Immature natural killer cell (primary cell): Measurements from ENCODE around the gene ZDHHC7. TPM values are rescaled to one million over a fixed set of nuclear protein-coding genes. Genes with fewer than 3 reads are reported as not detected.

Experiments
- DNase-seq, 3 donors: peaks; one replicate each; pipeline ENCODE4 v3.0.0; 2022; ENCODE audit warnings: mixed read lengths in 1 of 3
- H3K27ac Mint-ChIP-seq, 6 donors: one replicate each; pipeline ENCODE4 v1.8.0; 2020; ENCODE audit warnings: mixed read lengths in 6 of 6, mild to moderate bottlenecking in 5 of 6, inconsistent platforms in 4 of 6, moderate library complexity in 3 of 6
- H3K27me3 Mint-ChIP-seq, 3 donors: one replicate each; pipeline ENCODE4 v1.8.0; 2020 to 2021; ENCODE audit warnings: low read depth in 3 of 3, mild to moderate bottlenecking in 3 of 3, mixed read lengths in 3 of 3, moderate library complexity in 3 of 3, inconsistent platforms in 1 of 3
- H3K36me3 Mint-ChIP-seq, 3 donors: one replicate each; pipeline ENCODE4 v1.8.0; 2020; ENCODE audit warnings: mixed read lengths in 3 of 3, inconsistent platforms in 2 of 3, mild to moderate bottlenecking in 2 of 3
- H3K4me1 Mint-ChIP-seq, 2 donors: one replicate each; pipeline ENCODE4 v1.8.0; 2020; ENCODE audit warnings: inconsistent platforms in 2 of 2, mild to moderate bottlenecking in 2 of 2, mixed read lengths in 2 of 2, moderate library complexity in 1 of 2
- H3K4me3 Mint-ChIP-seq, 5 donors: one replicate each; pipeline ENCODE4 v1.8.0; 2020; ENCODE audit warnings: mild to moderate bottlenecking in 5 of 5, mixed read lengths in 5 of 5, inconsistent platforms in 3 of 5, moderate library complexity in 3 of 5
- H3K9me3 Mint-ChIP-seq, 6 donors: one replicate each; pipeline ENCODE4 v1.8.0; 2020; ENCODE audit warnings: mild to moderate bottlenecking in 6 of 6, mixed read lengths in 6 of 6, inconsistent platforms in 4 of 6, moderate library complexity in 3 of 6
- polyA plus RNA-seq, 3 donors: library from polyadenylated mRNA; unstranded; fragments of 300-500 nt; fragmentation: Illumina TruSeq; gene quantifications; one replicate each; pipeline ENCODE4 v1.2.3, GENCODE V29; 2021

The ZDHHC7 gene
- polyA plus RNA-seq, 3 donors from 2014 or later, result 28.2 to 46.6 (median 37.2) TPM

GRCh38 chr16:85048921-85049562, 37.7 kb upstream of the ZDHHC7 start:
- no peak for DNase-seq
- Mint-ChIP-seq H3K4me1 (no peaks in the 10 kb centered on the region), H3K27me3 (peaks cover 4 to 6% (median 4%) of the 10 kb centered on the region in 3 donors), H3K4me3 (no peak overlapping the region), H3K36me3 (peaks cover 7 to 29% (median 22%) of the 10 kb centered on the region in 3 donors), H3K27ac (peak overlapping the region in 2 of 6 donors; percentile 21 to 28), H3K9me3 (peaks cover 0 to 2% (median 0%) of the 10 kb centered on the region in 6 donors)

DNA sequence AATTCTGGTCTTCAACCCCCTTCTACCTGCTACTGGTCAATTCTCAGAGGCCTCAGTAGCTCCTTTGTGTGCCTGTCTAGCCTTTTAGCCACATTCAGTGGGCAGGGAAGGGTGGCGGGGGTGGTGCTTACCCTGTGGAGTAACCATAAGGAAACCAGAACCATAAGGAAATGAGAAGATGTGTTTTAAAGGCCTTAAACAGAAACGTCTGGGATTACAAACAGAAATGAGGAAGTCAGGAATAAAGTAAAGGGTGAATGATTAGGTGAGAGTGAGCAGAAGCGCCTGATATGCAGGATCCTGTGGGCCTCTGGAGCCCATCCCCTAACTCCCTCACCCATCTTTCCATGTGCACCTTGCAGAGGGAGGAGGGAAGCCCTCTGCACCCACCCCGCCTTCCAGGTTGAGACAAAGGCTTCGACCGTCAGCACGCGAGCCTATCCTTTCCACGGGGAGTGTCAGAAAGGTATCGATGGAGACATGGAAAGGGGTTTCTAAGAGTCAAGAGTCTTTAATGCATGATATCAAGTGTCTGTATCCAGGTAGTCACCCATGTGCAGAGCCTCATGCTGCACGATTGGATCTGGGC, 36.6 kb upstream of the ZDHHC7 start:
- Mint-ChIP-seq H3K36me3 (peaks cover 7 to 31% (median 22%) of the 10 kb centered on the region in 3 donors), H3K9me3 (peaks cover 0 to 2% (median 0%) of the 10 kb centered on the region in 6 donors), H3K4me3 (no peak overlapping the region), H3K4me1 (no peaks in the 10 kb centered on the region), H3K27me3 (peaks cover 4 to 6% (median 4%) of the 10 kb centered on the region in 3 donors), H3K27ac (no peak overlapping the region)
- no peak for DNase-seq

- H3K27ac Mint-ChIP-seq, result no peak overlapping the region
- H3K4me1 Mint-ChIP-seq, result no peaks in the 10 kb centered on the region
- H3K4me3 Mint-ChIP-seq, result no peak overlapping the region
- DNase-seq, result no peak
- H3K36me3 Mint-ChIP-seq, result peaks cover 7 to 31% (median 26%) of the 10 kb centered on the region in 3 donors
- peaks cover 4 to 6% (median 4%) of the 10 kb centered on the region in 3 donors for H3K27me3 Mint-ChIP-seq
- peaks cover 0 to 2% (median 0%) of the 10 kb centered on the region in 6 donors for H3K9me3 Mint-ChIP-seq
Measured at GRCh38 chr16:85046931-85047866, 35.9 kb upstream of the ZDHHC7 start.

DNA sequence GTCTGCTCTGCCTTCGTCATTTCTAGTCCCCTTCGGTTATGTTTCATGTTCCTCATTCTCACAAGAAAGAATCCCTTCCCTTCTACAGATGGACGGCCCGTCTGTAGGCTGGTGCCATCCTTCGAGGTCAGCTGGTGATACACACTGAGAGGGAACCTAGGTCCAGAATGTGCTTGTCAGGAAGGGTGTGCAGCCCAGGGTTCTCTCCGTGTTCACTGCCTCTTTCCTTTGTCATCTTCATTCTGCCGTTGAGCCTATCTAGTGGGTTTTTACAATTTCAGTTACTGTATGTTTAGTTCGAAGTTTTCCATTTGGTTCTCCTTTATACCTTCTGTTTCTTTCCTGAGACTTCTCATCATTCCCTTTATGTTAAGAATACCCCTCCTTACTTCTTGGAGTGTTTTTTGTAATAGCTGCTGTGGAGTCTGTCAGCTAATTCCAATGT, 35.2 kb upstream of the ZDHHC7 start:
- DNase-seq, result no peak
- H3K4me1 Mint-ChIP-seq, result no peaks in the 10 kb centered on the region
- peaks cover 0 to 2% (median 0%) of the 10 kb centered on the region in 6 donors for H3K9me3 Mint-ChIP-seq
- no peak overlapping the region for H3K27ac Mint-ChIP-seq
- peaks cover 2 to 4% (median 3%) of the 10 kb centered on the region in 3 donors for H3K27me3 Mint-ChIP-seq
- H3K36me3 Mint-ChIP-seq, result peaks cover 7 to 29% (median 28%) of the 10 kb centered on the region in 3 donors
- no peak overlapping the region for H3K4me3 Mint-ChIP-seq

GRCh38 chr16:85045641-85046471, 34.5 kb upstream of the ZDHHC7 start:
- Mint-ChIP-seq H3K36me3 (peaks cover 7 to 28% (median 26%) of the 10 kb centered on the region in 3 donors), H3K9me3 (peaks cover 0 to 2% (median 0%) of the 10 kb centered on the region in 6 donors), H3K4me1 (no peaks in the 10 kb centered on the region), H3K27me3 (peaks cover 2 to 4% (median 3%) of the 10 kb centered on the region in 3 donors), H3K4me3 (no peak overlapping the region), H3K27ac (no peak overlapping the region)
- DNase-seq, result no peak

- no peak overlapping the region for H3K27ac Mint-ChIP-seq
- H3K27me3 Mint-ChIP-seq, result peaks cover 2 to 4% (median 2%) of the 10 kb centered on the region in 3 donors
- DNase-seq, result no peak
- H3K9me3 Mint-ChIP-seq, result peaks cover 0 to 2% (median 0%) of the 10 kb centered on the region in 6 donors
- H3K36me3 Mint-ChIP-seq, result peaks cover 7 to 28% (median 26%) of the 10 kb centered on the region in 3 donors
- H3K4me1 Mint-ChIP-seq, result no peaks in the 10 kb centered on the region
- no peak overlapping the region for H3K4me3 Mint-ChIP-seq
Measured at GRCh38 chr16:85045077-85045476, 33.7 kb upstream of the ZDHHC7 start.

DNA sequence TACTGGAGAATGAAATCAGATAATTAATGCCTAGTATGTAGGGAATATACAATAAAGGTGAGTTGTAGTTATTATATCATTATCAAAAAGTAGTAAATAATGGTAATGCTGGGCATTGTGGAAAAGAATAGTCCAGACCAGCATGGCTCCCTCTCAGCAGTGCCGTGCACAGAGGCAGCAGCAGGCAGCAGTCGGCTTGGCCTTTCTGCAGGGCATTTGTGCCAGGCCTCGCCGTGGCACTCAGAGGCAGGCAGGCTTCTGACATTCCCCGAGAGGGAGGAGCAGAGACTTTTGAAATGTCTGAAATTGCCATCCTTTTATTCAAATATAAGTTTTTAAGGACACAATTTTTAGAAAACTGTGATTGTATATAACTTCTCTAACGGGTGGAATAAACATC, 31.3 kb upstream of the ZDHHC7 start:
- Mint-ChIP-seq H3K27me3 (peaks cover 0 to 4% (median 2%) of the 10 kb centered on the region in 3 donors), H3K36me3 (peaks cover 7 to 18% (median 13%) of the 10 kb centered on the region in 3 donors), H3K4me1 (no peaks in the 10 kb centered on the region), H3K4me3 (no peak overlapping the region), H3K27ac (no peak overlapping the region), H3K9me3 (peaks cover 0 to 2% (median 0%) of the 10 kb centered on the region in 6 donors)
- DNase-seq, result no peak

- no peaks in the 10 kb centered on the region for H3K4me1 Mint-ChIP-seq
- H3K4me3 Mint-ChIP-seq, result no peak overlapping the region
- H3K36me3 Mint-ChIP-seq, result peaks cover 8 to 18% (median 13%) of the 10 kb centered on the region in 3 donors
- no peak for DNase-seq
- no peak overlapping the region for H3K27ac Mint-ChIP-seq
- H3K27me3 Mint-ChIP-seq, result peaks cover 0 to 4% (median 3%) of the 10 kb centered on the region in 3 donors
- peaks cover 0 to 2% (median 0%) of the 10 kb centered on the region in 6 donors for H3K9me3 Mint-ChIP-seq
Measured at GRCh38 chr16:85042167-85042526, 30.8 kb upstream of the ZDHHC7 start.

- peaks cover 9 to 15% (median 10%) of the 10 kb centered on the region in 3 donors for H3K36me3 Mint-ChIP-seq
- no peak overlapping the region for H3K4me3 Mint-ChIP-seq
- H3K27me3 Mint-ChIP-seq, result peaks cover 2 to 6% (median 4%) of the 10 kb centered on the region in 3 donors
- no peaks in the 10 kb centered on the region for H3K4me1 Mint-ChIP-seq
- H3K9me3 Mint-ChIP-seq, result no peaks in the 10 kb centered on the region
- no peak for DNase-seq
- no peak overlapping the region for H3K27ac Mint-ChIP-seq
Measured at GRCh38 chr16:85041219-85042166, 30.2 kb upstream of the ZDHHC7 start.

DNA sequence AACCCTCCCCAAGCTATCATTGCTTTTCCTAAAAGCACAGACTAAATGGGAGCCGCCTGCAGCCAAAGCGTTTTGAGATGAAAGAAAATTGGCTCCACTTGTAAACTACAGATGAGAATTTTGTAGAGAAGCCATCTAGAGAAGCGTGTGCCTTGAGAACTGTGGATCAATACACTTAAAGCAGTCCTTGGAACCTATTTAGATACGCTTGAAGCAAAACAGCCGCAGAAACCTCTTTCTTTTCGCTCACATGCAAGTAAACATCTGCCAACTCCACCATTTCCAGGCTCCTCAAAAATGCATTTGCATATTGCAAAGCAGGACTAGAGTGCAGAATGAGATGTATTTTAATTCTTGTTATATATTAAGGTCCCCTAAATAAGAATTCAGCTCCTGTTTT, 29.4 kb upstream of the ZDHHC7 start:
- no peak for DNase-seq
- peaks cover 0 to 6% (median 2%) of the 10 kb centered on the region in 3 donors for H3K27me3 Mint-ChIP-seq
- no peaks in the 10 kb centered on the region for H3K4me1 Mint-ChIP-seq
- no peak overlapping the region for H3K27ac Mint-ChIP-seq
- no peak overlapping the region for H3K4me3 Mint-ChIP-seq
- no peaks in the 10 kb centered on the region for H3K9me3 Mint-ChIP-seq
- H3K36me3 Mint-ChIP-seq, result peaks cover 3 to 9% (median 6%) of the 10 kb centered on the region in 3 donors

DNA sequence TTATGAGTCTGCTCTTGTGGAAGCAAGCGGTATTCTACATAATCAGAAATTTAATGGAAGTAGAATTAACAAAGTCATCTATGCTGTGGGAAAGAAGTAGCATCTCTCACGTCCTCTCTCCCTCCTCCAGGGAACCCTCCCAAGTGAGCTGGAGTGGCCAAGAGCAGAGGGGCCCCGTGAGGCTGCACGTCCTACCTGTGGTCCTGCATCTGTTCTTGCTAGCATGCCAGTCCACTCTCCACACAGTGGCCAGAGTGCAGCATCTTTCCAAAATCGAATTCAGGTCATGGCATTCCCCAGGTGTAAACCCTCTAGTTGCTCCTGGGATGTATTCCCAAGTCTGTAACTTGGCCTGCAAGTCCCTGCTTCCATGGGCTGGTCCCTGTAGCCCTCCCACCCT, 26.4 kb upstream of the ZDHHC7 start:
- Mint-ChIP-seq H3K9me3 (peaks cover 0 to 1% (median 0%) of the 10 kb centered on the region in 6 donors), H3K27ac (no peak overlapping the region)
- no peak for DNase-seq

GRCh38 chr16:85037050-85037410, 25.7 kb upstream of the ZDHHC7 start:
- DNase-seq, result no peak
- Mint-ChIP-seq H3K36me3 (peaks cover 3 to 4% (median 3%) of the 10 kb centered on the region in 3 donors), H3K27ac (peak overlapping the region in 1 of 6 donors; percentile 58), H3K9me3 (peaks cover 0 to 1% (median 0%) of the 10 kb centered on the region in 6 donors), H3K4me1 (no peaks in the 10 kb centered on the region), H3K27me3 (peaks cover 0 to 6% (median 2%) of the 10 kb centered on the region in 3 donors), H3K4me3 (no peak overlapping the region)

More for the DNA sequence above, 26.4 kb upstream of the ZDHHC7 start:
- Mint-ChIP-seq H3K4me3 (no peak overlapping the region), H3K36me3 (peaks cover 3 to 9% (median 3%) of the 10 kb centered on the region in 3 donors), H3K4me1 (no peaks in the 10 kb centered on the region), H3K27me3 (peaks cover 0 to 6% (median 2%) of the 10 kb centered on the region in 3 donors)
